NCI-H1436 treated with DMSO at 0.1 percent for 48 hours (cell line): ENCODE measurements around the gene ANKRD17.
"Not testable (repeated sequence)": the region's sequence is repeated elsewhere in the genome, so short reads cannot be mapped to it uniquely, and the experiment has no call there.

Experiments used
- DNase-seq: peaks from one replicate; lab custom pipeline; 2025; lab: John Stamatoyannopoulos, UW

Gene ANKRD17

DNA sequence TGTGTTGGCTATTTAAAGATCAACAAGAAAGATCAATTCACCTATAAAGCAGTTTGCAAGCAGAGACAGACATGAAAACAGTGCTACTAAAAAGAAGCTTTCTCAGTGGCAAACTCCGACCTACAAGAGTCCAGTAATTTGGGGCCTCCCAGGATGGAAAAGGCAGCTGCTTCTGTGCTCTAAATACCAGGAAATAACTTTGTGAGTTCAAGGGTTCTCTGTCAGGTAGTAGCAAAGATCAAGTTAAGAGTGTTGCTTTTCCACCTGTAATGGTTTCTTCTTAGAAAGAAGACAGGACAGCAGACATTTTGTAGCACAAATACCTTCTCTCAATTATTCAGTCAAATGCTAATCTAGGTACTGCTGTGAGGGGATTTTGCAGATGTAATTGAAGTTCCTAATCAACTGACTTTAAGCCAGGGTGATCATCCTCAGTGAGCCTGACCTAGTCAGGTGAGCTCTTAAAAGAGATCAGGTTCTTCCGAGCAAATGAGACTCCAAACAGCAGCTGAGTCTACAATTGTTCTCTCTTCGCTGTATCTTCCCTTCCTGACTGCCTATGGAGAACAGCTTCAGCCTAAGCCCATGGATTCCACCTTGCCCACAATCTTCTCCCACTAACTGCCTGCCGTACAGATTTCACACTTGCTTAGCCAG lies 13.5 kb downstream of the ANKRD17 start:
- no peak for DNase-seq

DNA sequence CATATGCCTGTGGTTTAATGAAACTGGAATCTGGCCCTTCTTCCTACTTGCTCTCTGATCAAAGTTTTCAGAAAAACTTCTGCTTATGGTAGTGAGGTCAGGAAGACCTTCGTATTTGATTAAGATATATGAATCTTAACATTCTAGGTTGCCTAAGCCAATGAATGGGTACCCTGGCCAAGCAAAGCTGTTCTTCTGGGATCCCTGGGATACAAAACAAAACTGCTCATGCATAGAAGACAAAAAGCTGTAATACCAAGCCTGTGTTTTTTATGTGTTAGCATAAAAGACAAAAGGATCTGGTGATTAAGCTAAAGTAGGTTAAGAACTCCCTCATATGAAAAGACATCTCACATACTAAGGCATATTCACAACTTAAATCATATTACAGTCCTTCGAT lies 21.6 kb downstream of the ANKRD17 start:
- DNase-seq: no peak

DNA sequence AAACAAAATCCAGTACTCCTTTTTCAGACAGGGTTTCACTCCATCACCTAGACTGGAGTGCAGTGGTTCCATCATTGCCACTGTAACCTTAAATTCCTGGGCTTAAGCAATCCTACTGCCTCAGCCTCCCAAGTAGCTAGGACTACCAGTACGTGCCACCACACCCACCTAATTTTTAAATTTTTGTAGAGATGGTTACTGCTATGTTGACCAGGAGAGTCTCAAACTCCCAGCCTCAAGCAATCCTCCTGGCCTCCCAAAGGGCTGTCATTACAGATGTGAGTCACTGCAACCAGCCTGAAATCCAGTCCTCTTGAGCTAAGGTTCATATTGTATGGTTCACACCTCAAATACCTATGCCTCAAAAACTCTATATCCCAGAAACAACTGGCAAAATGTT lies 22.4 kb downstream of the ANKRD17 start:
- no peak for DNase-seq

DNA sequence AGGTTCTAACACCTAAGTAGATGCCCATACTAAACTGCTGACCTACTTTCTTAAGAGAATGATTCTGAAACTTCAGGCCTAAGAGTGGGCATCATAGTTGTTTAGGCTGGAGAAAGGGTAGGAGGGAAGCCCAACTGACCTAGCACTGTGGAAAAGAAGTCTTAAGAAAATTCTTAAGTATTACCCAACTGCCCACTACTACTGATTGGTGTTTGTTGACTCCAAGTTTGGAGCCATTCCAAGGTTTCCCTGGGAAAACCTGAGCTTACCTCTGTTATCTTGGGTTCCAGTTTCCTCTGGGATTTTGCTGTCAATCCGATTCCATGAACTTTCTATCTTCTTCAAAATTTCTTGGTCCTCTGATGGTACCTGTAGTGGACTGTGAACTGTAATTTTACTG lies 23.9 kb downstream of the ANKRD17 start:
- DNase-seq: no peak

DNA sequence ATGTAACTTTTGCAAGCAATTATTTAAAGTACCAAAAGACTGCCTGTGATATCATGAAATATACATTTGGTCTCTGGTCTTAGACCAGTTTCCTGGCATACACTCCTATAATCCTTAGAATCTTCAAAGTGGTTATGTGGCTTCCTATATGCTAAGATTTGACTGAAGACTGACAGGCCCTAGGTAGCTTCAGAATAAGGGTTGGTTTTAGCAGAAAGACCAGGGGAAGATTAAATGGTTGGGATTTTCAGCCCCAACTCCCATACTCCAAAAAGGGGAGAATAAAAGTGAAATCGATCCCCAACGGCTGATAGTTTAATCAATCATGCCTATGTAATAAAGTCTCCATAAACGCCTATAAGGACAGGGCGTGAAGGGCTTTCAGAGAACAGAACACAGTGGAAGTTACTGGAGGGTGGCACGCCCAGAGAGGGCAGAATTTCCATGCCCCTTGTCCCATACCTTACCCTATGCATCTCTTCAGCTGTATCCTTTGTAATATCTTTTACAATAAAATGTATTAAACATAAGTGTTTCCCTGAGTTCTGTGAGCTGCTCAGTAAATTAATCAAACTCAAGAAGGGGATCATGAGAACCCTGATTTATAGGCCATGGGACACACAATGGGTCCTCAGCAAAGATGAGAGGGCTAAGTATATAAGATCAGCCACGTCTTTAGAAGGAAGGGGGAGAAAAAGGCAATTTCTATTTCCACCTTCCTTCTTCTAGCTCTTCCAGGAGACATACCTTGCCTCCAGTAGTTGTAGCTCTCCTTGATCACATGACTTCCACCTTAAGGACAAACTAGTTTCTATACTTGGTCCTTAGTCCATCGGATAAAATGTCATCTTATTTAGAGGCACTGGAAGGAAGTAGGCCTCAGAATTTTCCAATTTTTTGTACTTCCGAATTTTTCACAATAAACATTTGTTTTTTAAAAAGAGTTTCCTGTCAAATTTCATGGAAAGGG lies 26.8 kb downstream of the ANKRD17 start:
- DNase-seq: no peak

DNA sequence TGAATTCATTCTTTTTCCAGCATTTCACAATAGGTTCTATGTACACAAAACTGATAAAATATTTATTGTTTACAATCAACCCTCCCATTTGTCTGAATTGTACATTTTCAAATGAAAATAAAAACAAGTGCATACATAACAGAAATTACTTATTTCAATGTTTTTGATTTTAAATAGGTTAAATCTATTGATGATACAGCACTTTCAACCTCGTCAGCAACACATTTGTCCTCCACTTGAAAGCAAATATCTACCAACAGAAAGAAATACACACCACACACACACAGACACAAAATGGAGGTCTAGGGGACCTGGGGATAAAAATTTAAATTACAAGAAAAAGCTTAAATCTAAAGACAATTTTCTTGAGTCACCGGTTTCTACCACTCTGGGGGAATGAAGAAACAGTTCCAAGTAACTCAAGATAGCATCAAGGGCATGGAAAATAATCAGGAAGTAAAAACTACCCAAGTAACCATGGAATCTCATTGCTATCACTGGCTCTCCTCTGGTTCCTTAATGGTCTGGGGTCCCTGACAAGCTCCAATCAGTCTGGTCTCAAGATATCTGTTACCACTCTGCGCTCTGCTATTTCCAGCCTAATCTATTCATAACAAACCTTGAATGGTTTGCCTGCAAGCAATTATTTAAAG lies 27.6 kb downstream of the ANKRD17 start:
- DNase-seq: no peak

DNA sequence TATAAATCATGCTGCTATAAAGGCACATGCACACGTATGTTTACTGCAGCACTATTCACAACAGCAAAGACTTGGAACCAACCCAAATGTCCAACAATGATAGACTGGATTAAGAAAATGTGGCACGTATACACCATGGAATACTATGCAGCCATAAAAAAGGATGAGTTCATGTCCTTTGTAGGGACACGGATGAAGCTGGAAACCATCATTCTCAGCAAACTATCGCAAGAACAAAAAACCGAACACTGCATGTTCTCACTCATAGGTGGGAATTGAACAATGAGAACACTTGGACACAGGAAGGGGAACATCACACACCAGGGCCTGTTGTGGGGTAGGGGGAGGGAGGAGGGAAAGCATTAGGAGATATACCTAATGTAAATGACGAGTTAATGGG lies 29.8 kb downstream of the ANKRD17 start:
- not testable (repeated sequence) for DNase-seq

DNA sequence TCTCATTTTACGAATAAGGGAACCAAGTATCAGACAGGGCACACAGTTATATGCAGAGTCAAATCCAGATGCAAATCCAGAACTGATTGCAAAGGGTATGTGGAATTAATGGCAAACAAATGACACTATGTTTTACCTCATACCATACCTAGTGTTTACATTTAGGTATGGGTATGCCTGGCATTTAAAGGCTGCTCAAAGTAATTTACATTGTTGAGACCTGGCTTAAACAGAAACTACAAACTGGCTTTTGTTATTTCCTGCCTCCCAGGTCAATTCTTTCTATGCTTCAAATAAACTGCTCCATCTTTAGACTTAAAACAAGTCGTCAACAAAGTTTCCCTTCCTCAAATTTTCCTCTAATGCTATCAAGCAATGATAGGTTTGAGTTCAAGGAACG lies 33.7 kb downstream of the ANKRD17 start:
- no peak for DNase-seq

DNA sequence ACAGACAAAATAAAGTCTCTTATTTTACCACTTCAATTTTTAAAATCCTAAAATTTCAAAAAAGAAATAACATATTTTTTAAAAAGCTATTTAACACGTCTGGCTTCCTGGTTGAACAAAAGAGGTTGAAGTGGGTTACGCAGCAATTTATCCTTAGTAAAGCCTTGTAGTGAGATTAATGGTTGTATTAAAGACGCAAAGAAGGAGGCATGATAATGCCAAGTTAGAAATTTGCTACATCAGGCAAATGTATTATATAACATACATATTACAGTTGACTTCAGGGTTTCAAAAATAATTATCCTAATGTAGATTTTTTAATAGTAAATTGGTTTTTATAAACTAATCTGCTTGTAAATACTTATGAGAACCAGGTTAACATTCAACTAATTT lies 35.3 kb downstream of the ANKRD17 start:
- no peak for DNase-seq

DNA sequence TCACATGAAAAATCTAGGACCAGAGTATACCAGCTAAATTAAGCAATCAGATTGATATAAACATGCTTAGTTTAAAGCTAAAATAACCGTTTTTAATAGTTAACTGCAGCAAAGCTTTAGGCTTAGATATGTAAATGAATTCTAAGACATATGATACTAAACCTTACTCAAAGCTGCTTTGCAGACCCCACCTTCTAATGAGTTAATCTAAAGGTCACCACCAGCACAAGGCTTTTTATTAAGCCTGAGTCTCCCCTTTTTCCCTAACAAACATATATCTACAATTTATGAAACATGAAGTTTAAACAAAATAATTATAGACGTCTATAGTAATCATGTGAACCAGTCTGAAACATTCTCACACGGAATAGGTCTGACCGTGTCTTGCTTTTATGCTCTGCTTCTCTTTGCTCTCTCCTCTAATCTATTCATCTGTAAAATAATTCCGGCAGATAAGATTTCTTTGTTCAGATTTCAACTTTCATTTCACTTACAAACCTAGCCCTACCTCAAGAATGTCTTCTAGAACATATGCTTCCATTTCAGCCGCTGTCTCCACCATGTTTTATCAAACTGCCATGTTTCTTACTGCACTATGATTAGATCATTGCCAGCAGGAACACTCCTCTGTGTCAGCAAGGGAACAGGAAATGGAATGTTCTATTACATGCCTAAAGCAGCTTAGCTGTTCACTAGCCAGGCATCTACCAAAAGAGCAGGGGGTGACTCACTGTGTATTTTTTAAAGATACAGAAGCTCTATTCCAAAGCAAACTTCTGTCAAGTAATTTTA lies 35.9 kb downstream of the ANKRD17 start:
- DNase-seq: peak; percentile 89

DNA sequence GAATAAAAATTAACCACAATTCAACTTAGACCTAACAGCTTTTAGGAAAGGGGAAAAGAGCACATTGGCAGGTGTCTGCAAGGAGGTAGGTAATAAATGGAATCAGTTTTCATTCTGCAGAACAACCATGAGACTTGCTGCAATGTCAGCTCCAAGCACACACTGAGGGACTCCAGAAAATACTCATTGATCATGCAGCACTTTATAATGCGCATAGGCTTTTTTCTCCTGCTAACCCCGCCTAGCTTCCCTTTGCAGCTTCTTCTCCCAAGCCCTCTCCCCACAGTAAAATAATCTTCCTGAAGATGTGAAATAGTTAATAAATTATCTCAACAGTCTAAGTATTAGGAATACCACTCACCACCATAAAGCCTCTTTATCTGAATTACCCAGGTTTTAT lies 36.9 kb downstream of the ANKRD17 start:
- DNase-seq: no peak

DNA sequence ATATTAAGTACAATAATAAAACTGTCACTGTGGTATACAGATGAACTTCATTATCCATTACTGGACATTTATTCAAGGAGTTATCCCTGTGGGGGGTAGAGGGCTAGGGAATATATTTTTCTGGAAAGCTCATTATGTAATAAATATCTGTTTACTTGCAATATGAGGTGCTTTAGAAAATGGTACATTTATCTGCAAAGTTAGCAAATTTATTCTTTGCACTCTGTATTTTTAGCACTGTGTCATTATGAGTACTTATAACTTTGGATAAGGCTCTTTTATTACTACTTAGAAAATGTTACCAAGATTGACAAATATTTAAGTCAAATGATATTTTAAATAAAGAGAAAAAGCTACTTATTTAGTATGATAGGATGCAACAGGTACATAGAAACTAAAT lies 37.8 kb downstream of the ANKRD17 start:
- DNase-seq: no peak

DNA sequence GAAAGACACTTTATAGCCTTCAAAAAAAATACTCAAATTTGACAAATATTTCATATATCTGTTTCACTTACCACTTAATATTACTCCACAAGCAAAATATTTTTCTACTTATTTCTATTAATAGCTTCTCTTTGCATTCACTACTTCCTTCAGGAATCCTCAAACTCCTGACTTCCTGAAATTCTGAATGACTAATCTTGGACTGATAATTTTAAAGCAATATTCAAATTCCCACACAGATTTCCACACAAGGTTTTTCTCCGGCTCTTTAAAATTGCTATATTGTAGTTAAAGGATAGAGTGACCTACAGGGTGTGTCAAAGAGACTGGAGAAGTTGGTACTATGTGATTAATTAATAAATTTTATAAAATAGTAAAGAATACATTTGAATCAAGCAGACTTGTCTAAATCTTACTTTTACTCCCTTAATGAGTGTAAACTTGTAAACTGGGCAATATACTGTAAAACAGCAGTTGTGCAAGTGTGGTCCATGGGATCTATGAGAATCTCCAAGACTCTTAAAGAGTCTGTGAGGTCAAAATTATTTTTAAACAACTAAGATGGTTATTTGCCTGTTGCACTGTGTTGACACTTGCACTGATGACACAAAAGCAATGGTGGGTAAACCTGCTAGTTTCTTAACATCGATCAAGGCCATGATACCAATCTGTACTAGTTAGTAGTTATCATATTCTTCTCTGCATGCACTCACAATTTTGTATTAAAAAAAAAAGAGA lies 44.5 kb downstream of the ANKRD17 start:
- DNase-seq: no peak

DNA sequence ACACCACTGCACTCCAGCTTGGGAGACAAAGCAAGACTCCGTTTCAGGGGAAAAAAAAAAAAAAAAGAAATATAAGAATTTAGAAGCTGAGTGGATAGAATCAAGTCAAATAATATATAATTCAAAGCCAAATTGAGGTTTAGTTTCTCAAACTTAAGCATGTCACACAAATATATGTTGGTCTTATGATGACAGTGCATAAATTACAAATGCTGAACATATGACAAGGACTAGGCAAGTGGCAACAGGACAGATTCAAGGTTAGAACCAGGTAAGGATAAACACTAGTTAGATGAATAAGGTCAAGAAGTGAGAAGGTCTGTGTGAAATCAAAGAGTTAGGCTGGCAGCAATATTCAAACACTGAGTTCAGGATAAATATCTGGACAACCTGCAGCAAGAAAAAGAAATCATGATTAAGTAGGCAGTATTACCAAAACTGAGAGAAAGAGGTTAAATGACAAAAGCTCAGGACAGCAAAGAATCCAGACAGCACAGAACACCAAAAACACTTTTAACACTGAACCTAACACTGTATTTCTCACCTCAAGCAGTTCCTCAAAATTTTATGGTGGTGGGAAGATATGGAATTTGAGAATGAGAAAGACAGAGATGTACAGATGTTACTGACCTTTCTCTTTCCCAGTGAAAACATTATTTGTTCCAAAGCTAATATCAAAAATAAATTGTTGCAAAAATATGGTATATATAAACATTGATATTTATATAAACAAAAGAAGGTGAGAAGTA lies 45.4 kb downstream of the ANKRD17 start:
- DNase-seq: no peak

DNA sequence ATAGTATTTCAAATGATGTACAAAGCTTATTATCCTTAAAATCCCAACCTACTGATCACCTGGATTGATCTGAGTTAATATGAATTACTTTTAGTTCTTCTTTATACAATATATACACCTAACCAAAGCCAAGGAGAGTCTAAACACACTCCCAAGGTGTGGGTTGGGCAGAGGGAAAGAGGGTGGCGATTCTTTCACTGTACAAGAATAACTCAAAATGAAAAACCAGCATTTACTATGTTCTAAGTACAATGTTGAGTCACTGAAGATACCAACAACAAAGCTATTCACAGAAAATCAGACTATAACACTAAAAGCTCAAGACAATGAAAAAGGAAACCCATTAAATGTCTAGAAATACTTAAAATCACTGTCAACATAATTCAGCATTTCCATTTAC lies 46.6 kb downstream of the ANKRD17 start:
- DNase-seq: no peak

DNA sequence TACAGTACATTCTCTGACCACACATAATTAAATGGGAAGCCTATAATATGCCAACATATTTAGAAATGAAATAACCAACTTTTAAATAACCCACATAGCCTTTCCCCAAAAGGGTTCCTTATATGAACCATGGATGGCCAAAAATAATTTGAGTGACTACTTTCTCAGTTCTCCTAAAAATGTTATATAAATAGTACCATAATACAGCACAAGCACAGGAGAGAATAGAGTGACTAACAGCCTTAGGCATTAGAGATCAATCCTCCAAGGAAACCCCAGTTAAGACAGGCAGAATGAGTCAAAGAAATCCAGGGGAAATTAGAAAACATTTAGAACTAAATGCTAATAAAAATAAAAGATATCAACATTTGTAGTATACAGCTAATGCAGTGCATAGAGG lies 50.2 kb downstream of the ANKRD17 start:
- no peak for DNase-seq

DNA sequence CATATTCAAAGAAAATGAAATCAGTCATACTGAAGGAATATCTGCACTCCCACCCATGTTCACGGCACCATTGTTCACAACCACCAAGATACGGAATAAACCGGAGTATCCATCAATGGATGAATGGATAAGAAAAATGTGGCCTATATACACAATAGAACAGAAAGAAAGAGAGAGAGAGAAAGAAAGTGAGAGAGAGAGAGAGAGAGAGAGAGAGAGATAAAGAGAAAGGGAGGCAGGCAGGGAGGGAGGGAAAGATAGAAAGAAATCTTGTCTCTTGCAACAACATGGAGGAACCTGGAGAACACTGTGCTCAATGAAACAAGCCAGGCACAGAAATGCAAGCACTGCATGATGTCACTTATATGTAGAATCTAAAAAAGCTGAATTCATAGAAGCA lies 52.4 kb downstream of the ANKRD17 start:
- no peak for DNase-seq

DNA sequence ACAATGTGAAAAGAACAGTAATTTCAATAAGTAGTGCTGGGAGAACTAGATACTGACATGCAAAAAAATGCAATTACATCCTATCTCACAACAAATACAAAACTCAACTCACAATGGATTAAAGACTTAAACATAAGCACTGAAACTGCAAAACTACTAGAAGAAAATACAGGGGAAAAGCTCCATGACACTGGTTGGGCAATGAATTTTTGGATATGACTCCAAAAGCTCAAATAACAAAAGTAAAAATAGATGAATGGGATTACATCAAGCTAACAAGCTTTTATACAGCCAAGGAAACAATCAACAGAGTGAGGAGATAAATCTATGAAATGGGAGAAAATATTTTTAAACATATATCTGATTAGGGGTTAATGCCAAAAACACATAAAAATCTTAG lies 53.1 kb downstream of the ANKRD17 start:
- DNase-seq: no peak

DNA sequence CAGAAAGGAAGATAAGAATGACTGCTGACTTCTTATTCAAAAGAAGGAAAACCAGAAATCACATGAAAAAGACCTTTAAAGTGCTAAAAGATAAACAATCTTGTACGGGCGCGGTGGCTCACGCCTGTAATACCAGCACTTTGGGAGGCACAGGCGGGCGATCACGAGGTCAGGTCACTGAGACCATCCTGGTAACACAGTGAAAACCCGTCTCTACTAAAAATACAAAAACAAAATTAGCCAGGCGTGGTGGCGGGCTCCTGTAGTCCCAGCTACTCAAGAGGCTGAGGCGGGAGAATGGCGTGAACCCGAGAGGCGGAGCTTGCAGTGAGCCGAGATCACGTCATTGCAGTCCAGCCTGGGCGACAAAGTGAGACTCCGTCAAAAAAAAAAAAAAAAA lies 54.6 kb downstream of the ANKRD17 start:
- DNase-seq: not testable (repeated sequence)

DNA sequence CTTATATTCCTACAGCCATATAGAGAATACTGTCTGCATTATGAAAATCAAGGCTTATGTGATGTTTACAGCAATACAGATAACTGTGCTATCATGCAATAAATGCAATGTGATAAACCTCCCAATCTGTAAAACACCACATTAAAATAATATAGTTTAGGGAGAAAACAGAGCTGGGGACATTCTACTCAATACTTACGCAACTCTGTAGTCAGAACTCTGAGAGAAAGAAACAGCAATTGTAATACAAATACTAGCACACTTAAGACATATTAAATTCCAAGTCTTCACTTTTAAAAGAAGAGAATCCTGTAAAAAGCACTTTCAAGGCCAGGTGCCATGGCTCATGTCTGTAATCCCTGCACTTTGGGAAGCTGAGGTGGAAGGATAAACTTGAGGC lies 61.4 kb downstream of the ANKRD17 start:
- no peak for DNase-seq

DNA sequence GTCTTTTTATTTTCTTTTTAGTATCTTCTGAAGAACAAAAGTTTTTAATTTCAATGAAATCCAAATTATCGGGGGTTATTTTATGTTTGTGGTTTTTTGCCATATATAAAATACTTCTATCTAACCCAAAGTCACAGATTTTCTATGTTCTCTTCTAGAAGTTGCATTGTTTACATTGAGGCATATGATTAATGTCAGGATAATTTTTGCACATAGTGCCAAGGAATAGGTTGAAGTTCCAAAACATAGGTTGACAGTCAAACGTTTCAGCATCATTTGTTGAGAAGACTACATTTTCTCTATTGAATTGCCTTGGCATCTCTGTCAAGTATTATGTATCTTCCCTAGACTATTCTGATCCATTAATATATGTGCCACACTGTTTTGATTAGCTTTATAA lies 64.5 kb downstream of the ANKRD17 start:
- DNase-seq: no peak
